ENCODE measurements around the gene CD274.
"Not testable (repeated sequence)": the region's sequence is repeated elsewhere in the genome, so short reads cannot be mapped to it uniquely, and the experiment has no call there.

CD274 gene

DNA sequence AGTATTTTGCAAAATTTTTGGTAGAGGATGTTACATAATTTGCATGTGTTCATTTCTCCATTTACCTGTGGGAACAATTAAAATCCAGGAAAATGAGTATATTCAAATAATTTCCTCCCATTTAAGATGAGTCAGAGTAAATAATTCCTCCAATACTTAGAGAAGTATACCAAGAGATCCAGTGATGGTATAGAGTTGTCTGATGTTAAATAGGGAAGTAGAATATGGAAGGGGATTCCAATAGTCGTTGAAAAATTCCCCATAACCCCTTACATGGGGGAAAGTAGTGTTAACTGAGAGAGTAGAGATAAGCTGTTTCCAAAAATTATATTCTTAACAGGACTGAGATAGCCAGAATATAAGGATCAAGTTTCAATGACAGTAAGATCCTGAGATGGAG is 15.7 kb downstream of the CD274 start:
- TF ChIP-seq, protein P1, sequence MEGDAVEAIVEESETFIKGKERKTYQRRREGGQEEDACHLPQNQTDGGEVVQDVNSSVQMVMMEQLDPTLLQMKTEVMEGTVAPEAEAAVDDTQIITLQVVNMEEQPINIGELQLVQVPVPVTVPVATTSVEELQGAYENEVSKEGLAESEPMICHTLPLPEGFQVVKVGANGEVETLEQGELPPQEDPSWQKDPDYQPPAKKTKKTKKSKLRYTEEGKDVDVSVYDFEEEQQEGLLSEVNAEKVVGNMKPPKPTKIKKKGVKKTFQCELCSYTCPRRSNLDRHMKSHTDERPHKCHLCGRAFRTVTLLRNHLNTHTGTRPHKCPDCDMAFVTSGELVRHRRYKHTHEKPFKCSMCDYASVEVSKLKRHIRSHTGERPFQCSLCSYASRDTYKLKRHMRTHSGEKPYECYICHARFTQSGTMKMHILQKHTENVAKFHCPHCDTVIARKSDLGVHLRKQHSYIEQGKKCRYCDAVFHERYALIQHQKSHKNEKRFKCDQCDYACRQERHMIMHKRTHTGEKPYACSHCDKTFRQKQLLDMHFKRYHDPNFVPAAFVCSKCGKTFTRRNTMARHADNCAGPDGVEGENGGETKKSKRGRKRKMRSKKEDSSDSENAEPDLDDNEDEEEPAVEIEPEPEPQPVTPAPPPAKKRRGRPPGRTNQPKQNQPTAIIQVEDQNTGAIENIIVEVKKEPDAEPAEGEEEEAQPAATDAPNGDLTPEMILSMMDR (IDR thresholded peaks at IDR 0.05) = no peak
- Histone ChIP-seq H3K9me3 (no peaks in the 10 kb centered on the region), H3K4me3 (ENCODE audit: low read depth in 1 of 2, low read length in 1 of 2) (peak overlapping the region in 1 of 2 experiments; percentile 8), H3K27ac (peak overlapping the region; percentile 54), H3K27me3 (no peaks in the 10 kb centered on the region), H3K4me1 (ENCODE audit: control insufficient read depth in 1 of 2, insufficient read depth in 1 of 2, low read depth in 1 of 2, low read length in 1 of 2) (peaks cover 23 to 30% of the 10 kb centered on the region in 2 experiments), H3K36me3 (no peaks in the 10 kb centered on the region)

DNA sequence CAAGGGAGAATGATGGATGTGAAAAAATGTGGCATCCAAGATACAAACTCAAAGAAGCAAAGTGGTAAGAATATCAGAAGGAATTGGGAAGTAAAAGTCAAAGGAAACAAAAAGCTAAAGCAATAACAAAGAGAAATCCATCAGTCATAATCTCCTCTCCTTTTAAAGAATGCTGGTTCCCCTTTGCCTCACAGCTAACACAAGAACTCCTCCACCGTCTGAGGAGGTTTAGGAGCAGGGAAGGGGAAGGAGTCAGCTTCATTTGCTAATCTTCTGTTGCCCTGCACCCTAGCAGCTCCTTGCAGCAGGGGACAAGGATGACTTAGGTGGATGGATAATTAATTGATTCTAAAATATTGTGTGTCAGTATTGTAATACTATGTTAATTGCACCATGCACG is 16.4 kb downstream of the CD274 start:
- H3K27ac ChIP-seq = peak overlapping the region; percentile 6
- H3K9me3 ChIP-seq = no peaks in the 10 kb centered on the region
- no peaks in the 10 kb centered on the region for H3K36me3 ChIP-seq
- peaks cover 23 to 30% of the 10 kb centered on the region in 2 experiments for H3K4me1 ChIP-seq (ENCODE audit: control insufficient read depth in 1 of 2, insufficient read depth in 1 of 2, low read depth in 1 of 2, low read length in 1 of 2)
- no peaks in the 10 kb centered on the region for H3K27me3 ChIP-seq
- H3K4me3 ChIP-seq (ENCODE audit: low read depth in 1 of 2, low read length in 1 of 2) = no peak overlapping the region
- TF ChIP-seq, protein P1 (IDR thresholded peaks at IDR 0.05) = no peak

DNA sequence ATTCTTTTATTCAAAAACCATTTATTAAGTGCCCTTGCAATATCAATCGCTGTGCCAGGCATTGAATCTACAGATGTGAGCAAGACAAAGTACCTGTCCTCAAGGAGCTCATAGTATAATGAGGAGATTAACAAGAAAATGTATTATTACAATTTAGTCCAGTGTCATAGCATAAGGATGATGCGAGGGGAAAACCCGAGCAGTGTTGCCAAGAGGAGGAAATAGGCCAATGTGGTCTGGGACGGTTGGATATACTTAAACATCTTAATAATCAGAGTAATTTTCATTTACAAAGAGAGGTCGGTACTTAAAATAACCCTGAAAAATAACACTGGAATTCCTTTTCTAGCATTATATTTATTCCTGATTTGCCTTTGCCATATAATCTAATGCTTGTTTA is 18.5 kb downstream of the CD274 start:
- Histone ChIP-seq H3K9me3 (no peaks in the 10 kb centered on the region), H3K4me1 (ENCODE audit: control insufficient read depth in 1 of 2, insufficient read depth in 1 of 2, low read depth in 1 of 2, low read length in 1 of 2) (peaks cover 23 to 30% of the 10 kb centered on the region in 2 experiments), H3K27me3 (no peaks in the 10 kb centered on the region), H3K27ac (no peak overlapping the region), H3K36me3 (no peaks in the 10 kb centered on the region), H3K4me3 (ENCODE audit: low read depth in 1 of 2, low read length in 1 of 2) (no peak overlapping the region)
- TF ChIP-seq, protein P1 (IDR thresholded peaks at IDR 0.05) = no peak

DNA sequence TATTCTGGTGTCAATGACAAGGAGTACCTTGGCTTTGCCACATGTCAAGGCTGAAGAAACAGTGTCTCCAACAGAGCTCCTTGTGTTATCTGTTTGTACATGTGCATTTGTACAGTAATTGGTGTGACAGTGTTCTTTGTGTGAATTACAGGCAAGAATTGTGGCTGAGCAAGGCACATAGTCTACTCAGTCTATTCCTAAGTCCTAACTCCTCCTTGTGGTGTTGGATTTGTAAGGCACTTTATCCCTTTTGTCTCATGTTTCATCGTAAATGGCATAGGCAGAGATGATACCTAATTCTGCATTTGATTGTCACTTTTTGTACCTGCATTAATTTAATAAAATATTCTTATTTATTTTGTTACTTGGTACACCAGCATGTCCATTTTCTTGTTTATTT is 19.8 kb downstream of the CD274 start:
- TF ChIP-seq, protein P1 (IDR thresholded peaks at IDR 0.05) = no peak
- peaks cover 15 to 20% of the 10 kb centered on the region in 2 experiments for H3K4me1 ChIP-seq (ENCODE audit: control insufficient read depth in 1 of 2, insufficient read depth in 1 of 2, low read depth in 1 of 2, low read length in 1 of 2)
- H3K27me3 ChIP-seq = no peaks in the 10 kb centered on the region
- H3K27ac ChIP-seq = no peak overlapping the region
- no peaks in the 10 kb centered on the region for H3K36me3 ChIP-seq
- no peak overlapping the region for H3K4me3 ChIP-seq (ENCODE audit: low read depth in 1 of 2, low read length in 1 of 2)
- H3K9me3 ChIP-seq = no peaks in the 10 kb centered on the region

DNA sequence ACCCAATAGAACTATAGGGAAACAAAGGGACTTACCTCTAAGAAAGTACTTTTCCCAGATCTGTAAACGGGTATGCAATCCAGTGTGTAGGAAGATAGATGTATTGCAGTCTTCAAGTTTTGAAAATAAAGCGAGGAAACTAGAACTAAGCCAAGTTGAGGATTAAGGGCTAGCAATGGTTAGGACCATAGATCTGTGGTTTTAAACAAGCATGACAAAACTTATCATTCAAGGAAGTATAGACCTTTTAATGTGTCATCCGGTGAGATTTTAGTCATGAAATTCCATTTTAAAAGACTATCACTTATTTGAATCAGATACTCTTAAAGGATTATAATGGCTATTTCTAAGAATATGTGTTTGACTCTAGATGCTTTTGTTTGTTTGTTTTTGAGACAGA is 20.5 kb downstream of the CD274 start:
- H3K9me3 ChIP-seq = no peaks in the 10 kb centered on the region
- H3K4me3 ChIP-seq (ENCODE audit: low read depth in 1 of 2, low read length in 1 of 2) = no peak overlapping the region
- H3K27ac ChIP-seq = no peak overlapping the region
- TF ChIP-seq, protein P1 (IDR thresholded peaks at IDR 0.05) = no peak
- peaks cover 8 to 13% of the 10 kb centered on the region in 2 experiments for H3K4me1 ChIP-seq (ENCODE audit: control insufficient read depth in 1 of 2, insufficient read depth in 1 of 2, low read depth in 1 of 2, low read length in 1 of 2)
- no peaks in the 10 kb centered on the region for H3K36me3 ChIP-seq
- no peaks in the 10 kb centered on the region for H3K27me3 ChIP-seq

DNA sequence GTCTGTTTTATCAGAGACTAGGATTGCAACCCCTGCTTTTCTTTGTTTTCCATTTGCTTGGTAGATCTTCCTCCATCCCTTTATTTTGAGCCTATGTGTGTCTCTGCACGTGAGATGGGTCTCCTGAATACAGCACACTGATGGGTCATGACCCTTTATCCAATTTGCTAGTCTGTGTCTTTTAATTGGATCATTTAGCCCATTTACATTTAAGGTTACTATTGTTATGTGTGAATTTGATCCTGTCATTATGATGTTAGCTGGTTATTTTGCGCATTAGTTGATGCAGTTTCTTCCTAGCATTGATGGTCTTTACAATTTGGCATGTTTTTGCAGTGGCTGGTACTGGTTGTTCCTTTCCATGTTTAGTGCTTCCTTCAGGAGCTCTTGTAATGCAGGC is 25.3 kb downstream of the CD274 start:
- H3K27ac ChIP-seq; H3K4me1 ChIP-seq (ENCODE audit: control insufficient read depth in 1 of 2, insufficient read depth in 1 of 2, low read depth in 1 of 2, low read length in 1 of 2); H3K36me3 ChIP-seq; H3K9me3 ChIP-seq; H3K4me3 ChIP-seq (ENCODE audit: low read depth in 1 of 2, low read length in 1 of 2); H3K27me3 ChIP-seq: not testable (repeated sequence)

Data from neutrophil (primary cell).